Measurements from ENCODE around the gene SHC2. TPM values are rescaled to one million over a fixed set of nuclear protein-coding genes. Genes with fewer than 3 reads are reported as not detected.
"Not testable (repeated sequence)": the region's sequence is repeated elsewhere in the genome, so short reads cannot be mapped to it uniquely, and the experiment has no call there.

SHC2 gene
- total and polyA plus RNA-seq, 8 donors = 13.8 to 169 (median 36.6) TPM

DNA sequence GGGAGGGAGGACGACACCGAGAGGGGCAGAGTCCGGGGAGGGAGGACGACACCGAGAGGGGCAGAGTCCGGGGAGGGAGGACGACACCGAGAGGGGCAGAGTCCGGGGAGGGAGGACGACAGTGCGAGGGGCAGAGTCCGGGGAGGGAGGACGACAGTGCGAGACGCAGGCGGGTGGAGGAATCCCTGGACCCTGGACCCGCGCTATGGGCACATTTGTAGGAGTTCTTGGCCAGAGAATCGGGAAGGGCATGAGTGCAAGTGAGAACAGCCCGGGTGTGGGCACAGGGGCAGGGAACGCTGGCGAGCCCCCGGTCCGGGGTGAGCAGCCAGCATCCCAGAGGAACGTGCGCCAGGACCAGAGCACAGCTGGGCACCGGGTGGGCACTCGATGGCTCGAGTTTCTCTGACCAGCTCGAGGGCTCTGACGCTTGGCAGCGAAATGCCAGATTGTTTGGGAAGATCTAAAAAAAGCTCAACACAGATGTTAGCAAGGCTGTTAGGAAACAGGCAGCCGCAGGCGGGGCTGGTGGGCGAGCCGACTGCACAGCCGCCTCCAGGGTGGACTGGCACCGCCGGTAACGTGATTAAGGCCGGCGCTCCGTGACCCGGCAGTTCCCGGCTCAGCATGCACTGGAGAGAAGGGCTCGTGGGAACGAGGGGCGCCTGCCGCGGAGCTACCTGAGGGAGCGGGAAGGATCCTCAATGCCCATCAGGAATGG is 33.9 kb downstream of the SHC2 start:
- H3K27me3 ChIP-seq = no peaks in the 10 kb centered on the region
- intact Hi-C loops (cut with DNase I; ENCODE audit: low total_unique reads) = no loop called here
- peak in 1 of 2 donors; percentile 59 for DNase-seq
- H3K36me3 ChIP-seq = peaks cover 0 to 56% (median 30%) of the 10 kb centered on the region in 4 donors
- no peaks in the 10 kb centered on the region for H3K4me1 ChIP-seq
- no peak overlapping the region for H3K4me3 ChIP-seq
- no peak overlapping the region for H3K27ac ChIP-seq
- WGBS, 5 donors = 78 to 86% (median 82%) methylated on average over 45 to 51 of the region's 51 CpGs
- TF ChIP-seq POLR2A (IDR thresholded peaks at IDR 0.05) (no peak), POLR2AphosphoS5 (IDR thresholded peaks at IDR 0.05) (no peak), EP300 (IDR thresholded peaks at IDR 0.05) (no peak)
- TF ChIP-seq, protein P1, sequence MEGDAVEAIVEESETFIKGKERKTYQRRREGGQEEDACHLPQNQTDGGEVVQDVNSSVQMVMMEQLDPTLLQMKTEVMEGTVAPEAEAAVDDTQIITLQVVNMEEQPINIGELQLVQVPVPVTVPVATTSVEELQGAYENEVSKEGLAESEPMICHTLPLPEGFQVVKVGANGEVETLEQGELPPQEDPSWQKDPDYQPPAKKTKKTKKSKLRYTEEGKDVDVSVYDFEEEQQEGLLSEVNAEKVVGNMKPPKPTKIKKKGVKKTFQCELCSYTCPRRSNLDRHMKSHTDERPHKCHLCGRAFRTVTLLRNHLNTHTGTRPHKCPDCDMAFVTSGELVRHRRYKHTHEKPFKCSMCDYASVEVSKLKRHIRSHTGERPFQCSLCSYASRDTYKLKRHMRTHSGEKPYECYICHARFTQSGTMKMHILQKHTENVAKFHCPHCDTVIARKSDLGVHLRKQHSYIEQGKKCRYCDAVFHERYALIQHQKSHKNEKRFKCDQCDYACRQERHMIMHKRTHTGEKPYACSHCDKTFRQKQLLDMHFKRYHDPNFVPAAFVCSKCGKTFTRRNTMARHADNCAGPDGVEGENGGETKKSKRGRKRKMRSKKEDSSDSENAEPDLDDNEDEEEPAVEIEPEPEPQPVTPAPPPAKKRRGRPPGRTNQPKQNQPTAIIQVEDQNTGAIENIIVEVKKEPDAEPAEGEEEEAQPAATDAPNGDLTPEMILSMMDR (IDR thresholded peaks at IDR 0.05) = no peak
- no peaks in the 10 kb centered on the region for H3K9me3 ChIP-seq

DNA sequence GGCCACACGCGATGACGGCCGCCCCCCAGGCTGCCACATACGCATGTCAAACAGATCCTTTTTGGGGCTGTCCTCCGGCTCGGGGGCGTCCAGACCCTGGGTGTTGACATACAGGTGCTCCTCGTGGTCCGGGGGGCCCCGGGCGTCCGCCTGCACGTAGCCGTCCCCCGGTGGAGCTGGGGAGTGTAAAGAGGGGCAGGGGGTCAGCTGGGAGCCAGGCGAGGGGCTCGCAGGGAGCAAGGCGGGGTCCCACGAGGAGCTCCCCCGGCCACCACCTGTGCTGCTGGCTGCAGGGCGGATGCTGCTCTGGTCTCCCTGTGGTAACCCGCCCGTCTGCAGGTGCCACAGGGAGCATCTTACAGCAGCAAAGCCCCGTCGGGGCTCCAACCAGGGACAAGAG is 35.8 kb downstream of the SHC2 start:
- Histone ChIP-seq H3K9me3 (no peaks in the 10 kb centered on the region), H3K36me3 (peaks cover 0 to 62% (median 28%) of the 10 kb centered on the region in 4 donors), H3K4me3 (no peak overlapping the region), H3K27me3 (no peaks in the 10 kb centered on the region), H3K27ac (no peak overlapping the region), H3K4me1 (no peaks in the 10 kb centered on the region)
- intact Hi-C loops (cut with DNase I; ENCODE audit: low total_unique reads) = no loop called here
- TF ChIP-seq EP300 (IDR thresholded peaks at IDR 0.05) = no peak
- TF ChIP-seq POLR2AphosphoS5 (IDR thresholded peaks at IDR 0.05) = no peak
- TF ChIP-seq, protein P1 (IDR thresholded peaks at IDR 0.05) = no peak
- no peak for TF ChIP-seq POLR2A (IDR thresholded peaks at IDR 0.05)
- 91 to 95% (median 94%) methylated on average over 18 to 26 of the region's 26 CpGs for WGBS, 5 donors
- no peak for DNase-seq

DNA sequence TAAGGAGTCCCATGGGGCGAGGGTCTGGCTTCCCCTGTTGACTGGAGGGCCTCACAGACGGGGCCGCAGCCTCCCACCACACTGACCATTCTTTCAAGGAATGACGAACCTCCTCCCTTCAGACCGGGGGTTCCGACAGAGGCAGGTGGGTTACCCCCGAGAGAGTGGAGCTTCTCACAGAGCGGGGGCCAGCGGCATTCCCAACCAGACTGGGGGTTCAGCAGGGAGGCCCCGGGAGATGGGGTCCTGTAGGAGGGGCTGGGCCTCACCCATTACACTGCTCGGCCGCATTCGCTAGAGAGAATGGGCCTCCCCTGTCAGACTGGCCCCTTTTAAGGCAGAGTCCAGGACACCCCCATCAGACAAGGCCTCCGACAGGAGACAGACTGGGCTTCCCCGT is 36.3 kb downstream of the SHC2 start:
- no peaks in the 10 kb centered on the region for H3K27me3 ChIP-seq
- no peaks in the 10 kb centered on the region for H3K9me3 ChIP-seq
- DNase-seq = no peak
- TF ChIP-seq POLR2AphosphoS5 (IDR thresholded peaks at IDR 0.05) (no peak), EP300 (IDR thresholded peaks at IDR 0.05) (no peak), POLR2A (IDR thresholded peaks at IDR 0.05) (no peak)
- TF ChIP-seq, protein P1 (IDR thresholded peaks at IDR 0.05) = no peak
- intact Hi-C loops (cut with DNase I; ENCODE audit: low total_unique reads) = no loop called here
- no peak overlapping the region for H3K27ac ChIP-seq
- 93 to 98% (median 95%) methylated on average over 9 to 15 of the region's 15 CpGs for whole genome bisulfite sequencing, 5 donors
- H3K36me3 ChIP-seq = peaks cover 0 to 64% (median 26%) of the 10 kb centered on the region in 4 donors
- H3K4me3 ChIP-seq = no peak overlapping the region
- no peaks in the 10 kb centered on the region for H3K4me1 ChIP-seq

DNA sequence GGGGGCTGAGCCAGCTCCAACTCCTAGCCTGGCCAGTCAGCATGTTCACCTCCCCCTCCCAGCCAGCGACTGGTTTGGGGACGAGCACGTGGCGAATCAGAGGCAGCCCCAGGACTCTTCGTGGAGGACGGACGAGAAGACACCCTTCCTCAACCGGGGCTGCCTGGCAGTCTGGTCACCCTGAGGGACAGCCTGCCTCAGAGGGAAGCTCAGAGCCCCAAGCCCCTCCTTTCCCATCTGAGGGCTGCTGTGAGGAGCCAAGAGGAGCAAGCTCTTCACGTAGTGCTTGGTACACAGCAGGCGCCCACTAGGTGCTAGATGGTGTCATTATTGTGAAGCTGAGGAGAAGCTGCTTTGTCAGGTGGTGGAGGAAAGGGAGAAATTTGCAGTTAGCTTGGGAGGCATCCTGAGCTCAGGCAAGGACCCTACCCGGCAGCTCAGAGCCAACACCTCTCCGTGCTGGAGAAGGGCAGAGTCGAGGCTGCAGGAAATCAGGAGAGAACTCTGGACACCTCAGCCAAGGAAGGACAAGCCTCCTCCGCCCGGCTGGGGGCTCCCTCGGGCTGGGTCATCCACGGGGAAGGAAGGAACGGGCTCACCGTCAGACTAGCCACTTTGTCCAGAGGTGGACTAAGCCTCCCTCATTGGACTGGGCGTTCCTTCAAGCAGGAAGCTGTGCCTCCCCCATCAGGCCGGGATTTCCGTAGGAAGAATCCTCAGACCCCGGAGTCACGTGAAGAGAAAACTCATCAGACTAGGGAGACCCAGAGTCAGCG is 37.0 kb downstream of the SHC2 start:
- Histone ChIP-seq H3K4me3 (no peak overlapping the region), H3K9me3 (no peaks in the 10 kb centered on the region), H3K27ac (no peak overlapping the region), H3K36me3 (peaks cover 0 to 66% (median 28%) of the 10 kb centered on the region in 4 donors), H3K4me1 (no peaks in the 10 kb centered on the region), H3K27me3 (no peaks in the 10 kb centered on the region)
- no peak for TF ChIP-seq POLR2A (IDR thresholded peaks at IDR 0.05)
- no peak for TF ChIP-seq POLR2AphosphoS5 (IDR thresholded peaks at IDR 0.05)
- no peak for TF ChIP-seq EP300 (IDR thresholded peaks at IDR 0.05)
- TF ChIP-seq, protein P1 (IDR thresholded peaks at IDR 0.05) = no peak
- DNase-seq = no peak
- 79 to 93% (median 91%) methylated on average over 10 to 25 of the region's 25 CpGs for WGBS, 5 donors
- intact Hi-C loops (cut with DNase I; ENCODE audit: low total_unique reads) = no loop called here

DNA sequence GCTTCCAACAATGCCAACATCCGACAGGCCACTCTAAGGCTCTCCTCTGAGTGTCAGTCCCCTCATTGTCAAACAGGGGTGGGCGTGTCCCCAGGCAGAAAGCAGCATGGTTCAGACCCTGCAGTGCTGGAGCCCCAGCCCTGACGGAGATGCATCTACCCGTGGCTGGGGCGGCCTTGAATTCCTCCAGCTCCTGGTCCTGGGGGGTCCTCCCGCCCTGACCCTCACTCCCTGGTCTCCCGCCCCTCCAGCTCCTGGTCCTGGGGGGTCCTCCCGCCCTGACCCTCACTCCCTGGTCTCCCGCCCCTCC is 38.0 kb downstream of the SHC2 start:
- DNase-seq; H3K27ac ChIP-seq; H3K4me1 ChIP-seq; H3K27me3 ChIP-seq; H3K4me3 ChIP-seq; intact Hi-C loops (cut with DNase I; ENCODE audit: low total_unique reads); H3K9me3 ChIP-seq: not testable (repeated sequence)
- H3K36me3 ChIP-seq = peaks cover 0 to 64% (median 33%) of the 10 kb centered on the region in 4 donors
- WGBS, 5 donors = 76 to 100% (median 83%) methylated on average over 1 to 8 of the region's 9 CpGs

Data from stomach (tissue), 9 donors.